ENCODE measurements around the gene FAM117B.
"Not testable (repeated sequence)": the region's sequence is repeated elsewhere in the genome, so short reads cannot be mapped to it uniquely, and the experiment has no call there.

The FAM117B gene

GRCh38 chr2:202638721-202639120 is 4.0 kb downstream of the FAM117B start:
- no peak for DNase-seq (ENCODE audit: low spot score)

GRCh38 chr2:202639231-202639630 is 4.5 kb downstream of the FAM117B start:
- no peak for DNase-seq (ENCODE audit: low spot score)

GRCh38 chr2:202642567-202642966 is 7.8 kb downstream of the FAM117B start:
- DNase-seq (ENCODE audit: low spot score) = no peak

- DNase-seq (ENCODE audit: low spot score) = no peak
These were observed 8.5 kb downstream of the FAM117B start for GRCh38 chr2:202643012-202643858.

GRCh38 chr2:202652119-202652518 is 17.4 kb downstream of the FAM117B start:
- no peak for DNase-seq (ENCODE audit: low spot score)

- DNase-seq (ENCODE audit: low spot score) = no peak
These were observed 19.1 kb downstream of the FAM117B start for GRCh38 chr2:202653890-202654289.

- no peak for DNase-seq (ENCODE audit: low spot score)
These were observed 23.1 kb downstream of the FAM117B start for GRCh38 chr2:202657876-202658275.

- no peak for DNase-seq (ENCODE audit: low spot score)
These were observed 26.0 kb downstream of the FAM117B start for GRCh38 chr2:202660796-202661195.

- DNase-seq (ENCODE audit: low spot score) = no peak
These were observed 35.1 kb downstream of the FAM117B start for GRCh38 chr2:202669841-202670240.

- no peak for DNase-seq (ENCODE audit: low spot score)
These were observed 36.7 kb downstream of the FAM117B start for GRCh38 chr2:202671317-202672035.

GRCh38 chr2:202675097-202675496 is 40.3 kb downstream of the FAM117B start:
- not testable (repeated sequence) for DNase-seq (ENCODE audit: low spot score)

- no peak for DNase-seq (ENCODE audit: low spot score)
These were observed 45.2 kb downstream of the FAM117B start for GRCh38 chr2:202679980-202680379.

GRCh38 chr2:202680512-202680911 is 45.7 kb downstream of the FAM117B start:
- no peak for DNase-seq (ENCODE audit: low spot score)

- no peak for DNase-seq (ENCODE audit: low spot score)
These were observed 47.0 kb downstream of the FAM117B start for GRCh38 chr2:202681688-202682205.

- no peak for DNase-seq (ENCODE audit: low spot score)
These were observed 47.5 kb downstream of the FAM117B start for GRCh38 chr2:202682274-202682673.

GRCh38 chr2:202687276-202687675 is 52.5 kb downstream of the FAM117B start:
- DNase-seq (ENCODE audit: low spot score) = no peak

- no peak for DNase-seq (ENCODE audit: low spot score)
These were observed 54.7 kb downstream of the FAM117B start for GRCh38 chr2:202689459-202689858.

GRCh38 chr2:202689898-202690297 is 55.1 kb downstream of the FAM117B start:
- DNase-seq (ENCODE audit: low spot score) = no peak

- no peak for DNase-seq (ENCODE audit: low spot score)
These were observed 55.6 kb downstream of the FAM117B start for GRCh38 chr2:202690321-202690900.

- DNase-seq (ENCODE audit: low spot score) = no peak
These were observed 58.7 kb downstream of the FAM117B start for GRCh38 chr2:202693503-202693902.

GRCh38 chr2:202695166-202695565 is 60.4 kb downstream of the FAM117B start:
- DNase-seq (ENCODE audit: low spot score) = no peak

GRCh38 chr2:202700075-202700901 is 65.5 kb downstream of the FAM117B start:
- DNase-seq (ENCODE audit: low spot score) = no peak

All from hematopoietic multipotent progenitor cell treated with erythropoietin and hydrocortisone succinate and interleukin-3 and kit ligand, for 17 days (in vitro differentiated cells).